Neural cell (in vitro differentiated cells): ENCODE measurements around the gene CXCR5. TPM values are rescaled to one million over a fixed set of nuclear protein-coding genes. Genes with fewer than 3 reads are reported as not detected.

Experiments used
- H2AFZ ChIP-seq: fragments of 200-600, 300-800 bp; sonication (generic), shearing (Covaris generic); 2 replicates; pipeline ENCODE4 v1.6.0; 2014; ENCODE audit warnings: low read depth, mild to moderate bottlenecking, antibody characterized with exemption, low read length, moderate library complexity
- H3F3A ChIP-seq: fragments of 200-600 bp; shearing (Covaris generic); 2 replicates; pipeline ENCODE4 v1.6.1; 2016; ENCODE audit warnings: mild to moderate bottlenecking, moderate library complexity, mixed read lengths, antibody characterized with exemption, low read length; ENCODE audit not compliant: insufficient read depth, poor library complexity, severe bottlenecking
- H3K27ac ChIP-seq: fragments of 200-600, 300-800 bp; sonication (generic), shearing (Covaris generic); 2 replicates; pipeline ENCODE4 v1.5.1; 2014; ENCODE audit warnings: mild to moderate bottlenecking, low read length, moderate library complexity
- H3K27me3 ChIP-seq: fragments of 300-800, 200-600 bp; sonication (generic), shearing (Covaris generic); 2 replicates; pipeline ENCODE4 v1.6.0; 2014; ENCODE audit warnings: mild to moderate bottlenecking, low read depth, low read length, moderate library complexity; ENCODE audit not compliant: insufficient read depth
- H3K36me3 ChIP-seq: fragments of 300-800, 200-600 bp; sonication (generic), shearing (Covaris generic); 2 replicates; pipeline ENCODE4 v1.5.1; 2014; ENCODE audit warnings: mild to moderate bottlenecking, antibody characterized with exemption, low read length, moderate library complexity; ENCODE audit not compliant: insufficient read depth
- H3K4me2 ChIP-seq: fragments of 300-800, 200-600 bp; sonication (generic), shearing (Covaris generic); 2 replicates; pipeline ENCODE4 v1.6.0; 2014; ENCODE audit warnings: mild to moderate bottlenecking, low read length
- H3K4me3 ChIP-seq: fragments of 300-800, 200-600 bp; sonication (generic), shearing (Covaris generic); 2 replicates; pipeline ENCODE4 v1.5.1; 2014; ENCODE audit warnings: mild to moderate bottlenecking, low read length, moderate library complexity
- H3K79me2 ChIP-seq: fragments of 200-600 bp; shearing (Covaris generic); replicated peaks from 2 replicates; pipeline ENCODE4 v1.6.0; 2014; ENCODE audit warnings: mild to moderate bottlenecking, low read length, moderate library complexity; ENCODE audit not compliant: insufficient read depth
- H3K9ac ChIP-seq: fragments of 300-800, 200-600 bp; sonication (generic), shearing (Covaris generic); 2 replicates; pipeline ENCODE4 v1.6.1; 2016; ENCODE audit warnings: mild to moderate bottlenecking, low read length, mixed read lengths
- H3K9me2 ChIP-seq: fragments of 200-600 bp; shearing (Covaris generic); 2 replicates; pipeline ENCODE4 v1.6.1; 2016; ENCODE audit warnings: mild to moderate bottlenecking, low read length, mixed read lengths; ENCODE audit not compliant: insufficient read depth
- H3K9me3 ChIP-seq: fragments of 200-600, 300-800 bp; sonication (generic), shearing (Covaris generic); 2 replicates; pipeline ENCODE4 v1.6.1; 2016; ENCODE audit warnings: mild to moderate bottlenecking, mixed run types, low read length, moderate library complexity, mixed read lengths
- H4K20me1 ChIP-seq: fragments of 200-600 bp; shearing (Covaris generic); 2 replicates; pipeline ENCODE4 v1.6.1; 2016; ENCODE audit warnings: mild to moderate bottlenecking, mixed run types; ENCODE audit not compliant: insufficient read depth
- EP300 ChIP-seq: fragments of 450-650 bp; conservative IDR thresholded peaks from 2 replicates; pipeline ENCODE4 v1.6.1; 2014; ENCODE audit warnings: antibody characterized with exemption, mild to moderate bottlenecking, moderate library complexity; ENCODE audit not compliant: poor library complexity, severe bottlenecking
- EZH2 ChIP-seq: fragments of 200-600, 300-800 bp; shearing (Covaris generic), sonication (generic); IDR thresholded peaks from 2 replicates; pipeline ENCODE4 v1.6.1; 2014; ENCODE audit warnings: antibody characterized with exemption, low read length, borderline replicate concordance, mild to moderate bottlenecking; ENCODE audit not compliant: insufficient read depth, poor library complexity, severe bottlenecking
- MXI1 ChIP-seq: fragments of 450-650 bp; conservative IDR thresholded peaks from 2 replicates; pipeline ENCODE4 v1.6.1; 2014; ENCODE audit warnings: antibody characterized with exemption, mild to moderate bottlenecking; ENCODE audit not compliant: poor library complexity, severe bottlenecking
- POLR2AphosphoS5 ChIP-seq: IDR thresholded peaks from 2 replicates; pipeline ENCODE4 v1.6.1; 2012
- RAD21 ChIP-seq: fragments of 450-650 bp; conservative IDR thresholded peaks from 2 replicates; pipeline ENCODE4 v1.6.1; 2014; ENCODE audit warnings: antibody characterized with exemption, mild to moderate bottlenecking, moderate library complexity
- SMC3 ChIP-seq: fragments of 450-650 bp; conservative IDR thresholded peaks from 2 replicates; pipeline ENCODE4 v1.6.1; 2014; ENCODE audit warnings: antibody characterized with exemption, mild to moderate bottlenecking, moderate library complexity; ENCODE audit not compliant: poor library complexity
- TAF1 ChIP-seq: IDR thresholded peaks from 2 replicates; pipeline ENCODE4 v1.6.1; 2012; ENCODE audit warnings: low read depth
- polyA plus RNA-seq: library from polyadenylated mRNA; depleted of rRNA; stranded (reverse); fragments of >200 nt; gene quantifications from 2 replicates; pipeline ENCODE4 v1.2.3, GENCODE V29; 2014
- TF ChIP-seq, protein P1 (sequence below): fragments of 450-650 bp; IDR thresholded peaks from 2 replicates; pipeline ENCODE4 v1.5.1; 2014; ENCODE audit warnings: antibody characterized with exemption, mild to moderate bottlenecking, moderate library complexity; ENCODE audit not compliant: poor library complexity, severe bottlenecking
- TF ChIP-seq, protein P2 (sequence below): IDR thresholded peaks from 2 replicates; pipeline ENCODE4 v1.6.1; 2012; ENCODE audit warnings: borderline replicate concordance

The CXCR5 gene
- polyA plus RNA-seq, 1 donor from 2014 or later: not detected

DNA sequence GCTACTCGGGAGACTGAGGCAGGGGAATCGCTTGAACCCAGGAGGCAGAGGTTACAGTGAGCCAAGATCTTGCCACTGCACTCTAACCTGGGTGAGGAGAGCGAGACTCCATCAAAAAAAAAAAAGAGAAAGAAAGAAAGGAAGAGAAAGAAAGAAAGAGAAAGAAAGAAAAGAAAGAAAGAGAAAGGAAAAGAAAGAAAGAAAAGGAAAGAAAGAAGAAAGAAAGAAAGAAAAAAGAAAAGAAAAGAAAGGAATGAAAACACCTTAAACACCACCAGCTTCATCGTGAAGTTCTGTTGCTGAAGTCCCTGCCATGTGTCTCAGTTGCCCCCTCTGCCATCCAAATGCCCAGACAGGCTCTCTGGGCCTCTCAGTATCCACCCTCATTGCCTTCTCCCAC lies 9.9 kb upstream of the CXCR5 start:
- Histone ChIP-seq H3K4me2 (no peak overlapping the region), H3K36me3 (no peaks in the 10 kb centered on the region), H3K4me3 (no peak overlapping the region), H2AFZ (no peak overlapping the region), H3K9me3 (no peaks in the 10 kb centered on the region), H4K20me1 (no peaks in the 10 kb centered on the region), H3F3A (no peaks in the 10 kb centered on the region), H3K9me2 (no peaks in the 10 kb centered on the region), H3K79me2 (no peaks in the 10 kb centered on the region), H3K27ac (no peak overlapping the region), H3K9ac (no peak overlapping the region), H3K27me3 (no peaks in the 10 kb centered on the region)
- TF ChIP-seq, protein P1, sequence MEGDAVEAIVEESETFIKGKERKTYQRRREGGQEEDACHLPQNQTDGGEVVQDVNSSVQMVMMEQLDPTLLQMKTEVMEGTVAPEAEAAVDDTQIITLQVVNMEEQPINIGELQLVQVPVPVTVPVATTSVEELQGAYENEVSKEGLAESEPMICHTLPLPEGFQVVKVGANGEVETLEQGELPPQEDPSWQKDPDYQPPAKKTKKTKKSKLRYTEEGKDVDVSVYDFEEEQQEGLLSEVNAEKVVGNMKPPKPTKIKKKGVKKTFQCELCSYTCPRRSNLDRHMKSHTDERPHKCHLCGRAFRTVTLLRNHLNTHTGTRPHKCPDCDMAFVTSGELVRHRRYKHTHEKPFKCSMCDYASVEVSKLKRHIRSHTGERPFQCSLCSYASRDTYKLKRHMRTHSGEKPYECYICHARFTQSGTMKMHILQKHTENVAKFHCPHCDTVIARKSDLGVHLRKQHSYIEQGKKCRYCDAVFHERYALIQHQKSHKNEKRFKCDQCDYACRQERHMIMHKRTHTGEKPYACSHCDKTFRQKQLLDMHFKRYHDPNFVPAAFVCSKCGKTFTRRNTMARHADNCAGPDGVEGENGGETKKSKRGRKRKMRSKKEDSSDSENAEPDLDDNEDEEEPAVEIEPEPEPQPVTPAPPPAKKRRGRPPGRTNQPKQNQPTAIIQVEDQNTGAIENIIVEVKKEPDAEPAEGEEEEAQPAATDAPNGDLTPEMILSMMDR: no peak
- no peak for TF ChIP-seq EP300
- TF ChIP-seq, protein P2, sequence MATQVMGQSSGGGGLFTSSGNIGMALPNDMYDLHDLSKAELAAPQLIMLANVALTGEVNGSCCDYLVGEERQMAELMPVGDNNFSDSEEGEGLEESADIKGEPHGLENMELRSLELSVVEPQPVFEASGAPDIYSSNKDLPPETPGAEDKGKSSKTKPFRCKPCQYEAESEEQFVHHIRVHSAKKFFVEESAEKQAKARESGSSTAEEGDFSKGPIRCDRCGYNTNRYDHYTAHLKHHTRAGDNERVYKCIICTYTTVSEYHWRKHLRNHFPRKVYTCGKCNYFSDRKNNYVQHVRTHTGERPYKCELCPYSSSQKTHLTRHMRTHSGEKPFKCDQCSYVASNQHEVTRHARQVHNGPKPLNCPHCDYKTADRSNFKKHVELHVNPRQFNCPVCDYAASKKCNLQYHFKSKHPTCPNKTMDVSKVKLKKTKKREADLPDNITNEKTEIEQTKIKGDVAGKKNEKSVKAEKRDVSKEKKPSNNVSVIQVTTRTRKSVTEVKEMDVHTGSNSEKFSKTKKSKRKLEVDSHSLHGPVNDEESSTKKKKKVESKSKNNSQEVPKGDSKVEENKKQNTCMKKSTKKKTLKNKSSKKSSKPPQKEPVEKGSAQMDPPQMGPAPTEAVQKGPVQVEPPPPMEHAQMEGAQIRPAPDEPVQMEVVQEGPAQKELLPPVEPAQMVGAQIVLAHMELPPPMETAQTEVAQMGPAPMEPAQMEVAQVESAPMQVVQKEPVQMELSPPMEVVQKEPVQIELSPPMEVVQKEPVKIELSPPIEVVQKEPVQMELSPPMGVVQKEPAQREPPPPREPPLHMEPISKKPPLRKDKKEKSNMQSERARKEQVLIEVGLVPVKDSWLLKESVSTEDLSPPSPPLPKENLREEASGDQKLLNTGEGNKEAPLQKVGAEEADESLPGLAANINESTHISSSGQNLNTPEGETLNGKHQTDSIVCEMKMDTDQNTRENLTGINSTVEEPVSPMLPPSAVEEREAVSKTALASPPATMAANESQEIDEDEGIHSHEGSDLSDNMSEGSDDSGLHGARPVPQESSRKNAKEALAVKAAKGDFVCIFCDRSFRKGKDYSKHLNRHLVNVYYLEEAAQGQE: no peak
- TF ChIP-seq TAF1: no peak
- no peak for TF ChIP-seq RAD21
- no peak for TF ChIP-seq SMC3
- TF ChIP-seq POLR2AphosphoS5: no peak
- TF ChIP-seq EZH2: no peak
- TF ChIP-seq MXI1: no peak

DNA sequence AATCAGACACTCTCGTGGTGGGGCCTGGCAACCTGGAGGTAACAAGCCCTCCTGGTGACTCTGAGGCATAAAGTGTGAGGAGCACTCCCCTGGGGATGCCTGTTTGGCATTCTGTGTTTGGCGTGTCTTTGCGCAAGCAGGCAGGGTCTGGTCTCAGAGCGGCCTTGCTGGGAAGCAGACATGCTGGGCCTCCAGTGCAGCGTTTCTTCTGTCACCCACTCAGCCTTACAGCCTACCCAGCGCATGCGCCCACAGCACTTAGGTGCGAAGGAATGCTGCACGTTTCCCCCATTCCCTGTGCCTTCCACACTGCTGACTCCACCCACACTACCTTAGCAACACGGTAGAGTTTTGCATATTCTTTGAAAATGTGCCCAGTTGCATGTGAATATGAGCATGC lies 7.4 kb upstream of the CXCR5 start:
- Histone ChIP-seq H3K27me3 (no peaks in the 10 kb centered on the region), H3K79me2 (no peaks in the 10 kb centered on the region), H2AFZ (no peak overlapping the region), H3K9ac (no peak overlapping the region), H3K4me3 (no peak overlapping the region), H3K36me3 (no peaks in the 10 kb centered on the region), H3K27ac (no peak overlapping the region), H3K9me2 (no peaks in the 10 kb centered on the region), H3K9me3 (no peaks in the 10 kb centered on the region), H3K4me2 (no peak overlapping the region), H4K20me1 (no peaks in the 10 kb centered on the region), H3F3A (no peaks in the 10 kb centered on the region)
- TF ChIP-seq EZH2 (no peak), POLR2AphosphoS5 (no peak), MXI1 (no peak), RAD21 (no peak), EP300 (no peak), SMC3 (no peak)
- TF ChIP-seq, protein P2: no peak
- TF ChIP-seq, protein P1: no peak
